Neural progenitor cell (in vitro differentiated cells): ENCODE data around the gene TMX2.

Source experiments
- EZH2 ChIP-seq: fragments of 200-600 bp; sonication (generic); IDR thresholded peaks from 2 replicates; pipeline ENCODE4 v1.6.1; 2017; ENCODE audit warnings: antibody characterized with exemption, mild to moderate bottlenecking, moderate library complexity
- EZH2phosphoT487 ChIP-seq: fragments of 200-600 bp; sonication (generic); IDR thresholded peaks from 2 replicates; pipeline ENCODE4 v1.6.1; 2017; ENCODE audit warnings: antibody characterized with exemption
- TF ChIP-seq, protein P1 (sequence below): fragments of 200-600 bp; sonication (generic); IDR thresholded peaks from 2 replicates; pipeline ENCODE4 v1.5.1; 2017; ENCODE audit warnings: antibody characterized with exemption, mild to moderate bottlenecking

DNA sequence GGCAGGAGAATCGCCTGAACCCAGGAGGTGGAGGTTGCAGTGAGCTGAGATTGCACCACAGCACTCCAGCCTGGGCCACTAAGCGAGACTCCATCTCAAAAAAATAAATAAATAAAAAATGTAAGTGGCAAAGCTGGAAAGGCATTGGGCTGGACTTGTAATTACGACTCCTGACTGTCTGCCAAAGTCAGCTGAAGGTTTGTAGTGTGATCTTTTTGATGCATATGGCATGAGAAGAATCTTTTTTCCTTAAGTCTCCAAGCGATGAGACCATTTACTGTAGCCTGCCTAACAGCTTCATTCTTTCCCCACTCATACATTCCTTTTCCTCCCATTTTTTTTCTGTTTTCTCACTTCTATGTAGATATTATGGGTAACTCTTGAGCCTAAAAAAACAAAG is 74.0 kb downstream of the TMX2 start:
- TF ChIP-seq, protein P1, sequence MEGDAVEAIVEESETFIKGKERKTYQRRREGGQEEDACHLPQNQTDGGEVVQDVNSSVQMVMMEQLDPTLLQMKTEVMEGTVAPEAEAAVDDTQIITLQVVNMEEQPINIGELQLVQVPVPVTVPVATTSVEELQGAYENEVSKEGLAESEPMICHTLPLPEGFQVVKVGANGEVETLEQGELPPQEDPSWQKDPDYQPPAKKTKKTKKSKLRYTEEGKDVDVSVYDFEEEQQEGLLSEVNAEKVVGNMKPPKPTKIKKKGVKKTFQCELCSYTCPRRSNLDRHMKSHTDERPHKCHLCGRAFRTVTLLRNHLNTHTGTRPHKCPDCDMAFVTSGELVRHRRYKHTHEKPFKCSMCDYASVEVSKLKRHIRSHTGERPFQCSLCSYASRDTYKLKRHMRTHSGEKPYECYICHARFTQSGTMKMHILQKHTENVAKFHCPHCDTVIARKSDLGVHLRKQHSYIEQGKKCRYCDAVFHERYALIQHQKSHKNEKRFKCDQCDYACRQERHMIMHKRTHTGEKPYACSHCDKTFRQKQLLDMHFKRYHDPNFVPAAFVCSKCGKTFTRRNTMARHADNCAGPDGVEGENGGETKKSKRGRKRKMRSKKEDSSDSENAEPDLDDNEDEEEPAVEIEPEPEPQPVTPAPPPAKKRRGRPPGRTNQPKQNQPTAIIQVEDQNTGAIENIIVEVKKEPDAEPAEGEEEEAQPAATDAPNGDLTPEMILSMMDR: no peak
- TF ChIP-seq EZH2 (no peak), EZH2phosphoT487 (no peak)
